ENCODE measurements around the gene STXBP4.
"Not testable (repeated sequence)": the region's sequence is repeated elsewhere in the genome, so short reads cannot be mapped to it uniquely, and the experiment has no call there.

STXBP4 gene

DNA sequence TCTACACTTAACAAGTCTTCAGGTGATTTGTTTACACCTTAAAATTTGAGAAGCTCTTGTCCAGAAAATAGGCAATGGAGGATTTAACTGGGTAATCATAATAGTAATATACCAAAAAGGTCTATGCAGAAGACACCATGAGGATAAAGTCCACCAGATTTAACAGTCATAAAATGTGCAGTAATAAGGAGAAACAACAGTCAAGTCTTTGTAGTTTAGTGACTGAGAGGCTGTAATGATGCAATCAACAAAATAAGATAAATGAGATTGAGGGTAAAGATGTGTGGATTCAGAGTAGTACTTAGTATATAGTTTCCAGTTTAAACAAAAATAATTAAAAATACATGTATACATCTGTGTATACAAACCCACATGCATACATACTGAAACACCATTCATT lies 91.2 kb downstream of the STXBP4 start:
- no peak for DNase-seq

DNA sequence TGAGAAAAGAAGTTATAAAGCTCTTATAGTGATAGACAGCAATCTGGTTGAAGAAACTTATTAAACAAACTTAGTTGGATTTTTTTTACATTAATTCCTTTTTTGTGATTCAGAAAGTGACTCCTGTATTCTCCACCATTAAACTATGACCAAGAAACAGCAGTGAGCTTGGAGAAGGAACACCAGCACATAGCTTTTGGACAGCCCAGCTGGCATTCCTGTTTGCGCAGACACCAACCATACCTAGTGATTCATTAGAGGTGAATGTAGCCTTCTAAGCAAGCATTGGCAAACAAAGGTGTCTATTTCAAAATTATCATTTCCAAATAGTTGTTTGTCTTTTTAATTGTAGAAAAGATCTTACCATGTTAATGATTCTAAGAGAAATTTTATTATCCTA lies 94.4 kb downstream of the STXBP4 start:
- no peak for DNase-seq

DNA sequence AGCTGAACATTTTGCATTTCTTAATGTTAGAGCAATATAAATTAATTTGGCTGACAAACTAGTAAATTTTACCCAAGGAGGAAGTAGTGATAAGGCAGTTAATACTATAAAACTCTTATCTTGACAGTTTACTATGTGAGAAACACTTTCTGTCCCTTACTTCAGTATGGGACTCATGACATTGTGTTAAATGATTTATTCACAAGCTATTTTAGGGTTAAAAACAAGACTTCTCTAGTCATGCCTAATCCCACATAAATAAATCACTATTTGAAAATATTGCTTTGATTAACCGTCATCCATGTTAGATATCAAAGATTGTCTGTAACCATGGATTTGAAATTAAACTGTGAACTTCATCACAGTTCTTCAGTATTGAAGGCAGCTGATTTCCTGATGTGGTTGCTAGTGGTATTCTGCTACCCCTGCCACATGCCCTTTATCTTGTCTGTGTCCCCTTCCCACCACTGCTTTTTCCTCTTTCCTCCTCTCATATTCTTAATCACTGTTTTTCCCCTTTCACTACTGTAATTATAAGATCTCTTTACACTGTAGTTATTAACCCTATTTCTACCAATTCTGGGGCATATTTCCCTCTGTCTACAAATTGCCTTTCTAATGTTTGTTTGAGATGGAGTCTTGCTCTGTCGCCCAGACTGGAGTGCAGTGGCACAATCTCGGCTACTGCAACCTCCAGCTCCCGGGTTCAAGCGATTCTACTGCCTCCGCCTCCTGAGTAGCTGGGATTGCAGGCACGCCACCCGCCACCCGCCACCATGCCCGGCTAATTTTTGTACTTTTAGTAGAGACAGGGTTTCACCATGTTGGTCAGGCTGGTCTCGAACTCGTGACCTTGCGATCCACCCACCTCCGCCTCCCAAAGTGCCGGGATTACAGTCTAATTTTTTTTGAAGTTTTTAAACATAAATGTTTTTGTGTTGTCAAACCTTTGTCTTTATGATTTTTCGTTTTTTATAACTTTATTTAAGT lies 95.6 kb downstream of the STXBP4 start:
- no peak for DNase-seq

DNA sequence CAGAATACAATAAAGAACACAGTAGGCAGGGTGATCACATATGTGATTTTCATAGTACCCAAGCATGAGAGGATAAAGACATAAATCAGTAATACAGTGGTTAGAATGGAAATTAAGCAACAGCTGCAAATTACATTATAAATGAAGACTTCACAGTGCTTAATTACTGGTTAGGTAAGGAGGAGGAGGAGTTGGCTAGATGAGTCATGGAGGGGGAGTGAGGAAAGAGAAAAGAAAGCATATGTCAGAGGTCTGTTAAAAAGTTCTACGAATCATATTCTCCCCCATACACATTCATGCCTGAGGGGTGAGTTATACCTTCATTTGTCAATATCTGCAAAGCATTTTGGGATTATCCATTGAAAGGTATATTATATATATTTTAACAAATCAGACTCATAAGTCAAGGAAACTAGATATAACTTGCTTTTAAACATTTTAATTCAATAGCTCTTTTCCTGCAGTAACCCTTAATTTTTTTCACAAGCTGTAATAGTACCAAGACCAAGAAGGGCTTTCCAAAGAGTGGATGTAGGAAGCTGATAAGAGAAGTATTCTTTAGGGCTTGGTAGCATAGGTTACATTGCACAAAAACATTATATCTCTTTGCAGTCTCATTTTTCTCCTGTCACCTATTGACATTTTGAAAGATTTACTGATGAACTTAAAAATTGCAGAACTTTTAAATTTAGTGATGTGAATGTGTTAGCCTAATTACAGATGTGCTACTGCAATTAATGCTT lies 99.3 kb downstream of the STXBP4 start:
- DNase-seq: no peak

DNA sequence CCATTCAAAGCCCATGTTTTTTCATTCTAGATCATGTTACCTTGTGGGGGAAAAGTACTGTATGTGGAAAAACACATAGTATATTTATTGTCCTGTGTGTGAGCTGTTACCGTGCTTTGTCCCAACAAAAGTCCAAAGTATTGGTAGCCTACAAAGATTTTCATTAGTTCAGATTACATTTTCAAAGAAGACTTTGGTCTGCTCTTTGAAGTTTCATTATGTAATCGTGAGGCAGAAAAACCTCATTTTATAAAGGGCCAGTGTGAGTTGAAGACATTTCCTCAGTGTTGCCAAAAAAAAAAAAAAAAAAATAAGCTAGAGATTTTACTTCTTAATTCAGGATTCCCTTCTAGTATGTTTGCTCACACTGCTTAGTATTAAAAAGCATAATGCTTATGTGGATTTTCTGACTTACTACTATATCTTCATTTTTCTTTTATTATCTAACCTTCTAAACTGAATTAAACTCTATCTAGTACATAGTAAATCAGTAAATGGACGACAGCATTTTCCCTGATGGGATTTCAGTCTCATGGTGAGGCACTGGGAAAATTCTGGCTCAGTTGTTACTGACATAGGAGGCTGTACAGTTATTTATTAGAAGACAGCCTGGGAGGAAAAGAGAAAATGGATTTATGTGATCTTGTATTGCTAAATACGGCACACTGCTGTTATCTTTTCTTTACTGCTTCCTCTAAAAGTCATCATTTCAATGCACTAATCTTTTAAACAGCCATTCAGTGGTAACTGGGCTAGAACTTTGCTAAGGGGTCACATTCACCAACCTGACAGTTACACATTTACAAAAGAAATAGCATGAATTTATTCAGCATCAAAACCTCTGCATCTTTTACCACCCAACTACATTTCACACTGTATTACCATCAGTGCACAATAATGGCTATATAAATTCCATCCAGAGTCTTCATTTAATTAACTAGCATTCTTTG lies 100.6 kb downstream of the STXBP4 start:
- no peak for DNase-seq

DNA sequence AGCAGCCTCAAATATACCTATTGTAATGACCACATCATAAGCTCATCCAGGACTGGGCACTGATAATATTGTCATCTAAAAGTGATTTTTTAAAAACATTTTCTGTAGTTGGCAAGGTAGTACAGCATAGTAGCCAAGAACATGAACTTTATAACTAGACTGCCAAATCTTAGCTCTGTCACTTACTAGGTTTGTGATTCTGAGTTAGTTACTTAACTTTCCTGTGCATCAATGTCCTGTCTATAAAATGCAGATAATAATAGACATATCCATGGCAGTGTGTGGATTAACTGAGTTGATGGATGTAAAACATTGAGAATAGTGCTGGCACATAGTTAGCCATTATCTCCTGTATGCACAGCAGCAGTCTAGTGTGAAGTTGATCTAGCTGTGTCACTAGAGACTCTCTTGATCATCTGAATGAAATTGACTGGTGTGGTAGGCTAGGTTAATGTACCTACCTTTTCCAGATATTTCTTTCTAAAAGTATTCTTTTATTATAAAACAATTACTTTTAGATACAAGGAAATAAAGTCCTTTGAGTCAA lies 101.5 kb downstream of the STXBP4 start:
- no peak for DNase-seq

DNA sequence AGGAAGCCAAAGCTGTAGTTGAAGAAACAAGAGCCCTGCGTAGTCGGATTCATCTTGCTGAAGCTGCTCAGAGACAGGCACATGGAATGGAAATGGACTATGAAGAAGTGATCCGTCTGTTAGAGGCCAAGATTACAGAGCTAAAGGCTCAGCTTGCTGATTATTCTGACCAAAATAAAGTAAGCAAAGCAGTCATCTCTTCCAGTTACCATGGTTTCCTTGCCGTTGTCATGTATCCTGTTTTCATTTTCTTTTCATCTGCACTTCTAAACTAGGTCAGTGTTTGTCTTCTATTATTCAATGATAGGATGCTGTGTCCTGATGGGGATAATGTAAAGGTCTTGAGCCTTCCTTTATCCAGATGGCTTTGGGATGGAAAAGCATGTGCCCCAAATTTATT lies 104.3 kb downstream of the STXBP4 start:
- no peak for DNase-seq

DNA sequence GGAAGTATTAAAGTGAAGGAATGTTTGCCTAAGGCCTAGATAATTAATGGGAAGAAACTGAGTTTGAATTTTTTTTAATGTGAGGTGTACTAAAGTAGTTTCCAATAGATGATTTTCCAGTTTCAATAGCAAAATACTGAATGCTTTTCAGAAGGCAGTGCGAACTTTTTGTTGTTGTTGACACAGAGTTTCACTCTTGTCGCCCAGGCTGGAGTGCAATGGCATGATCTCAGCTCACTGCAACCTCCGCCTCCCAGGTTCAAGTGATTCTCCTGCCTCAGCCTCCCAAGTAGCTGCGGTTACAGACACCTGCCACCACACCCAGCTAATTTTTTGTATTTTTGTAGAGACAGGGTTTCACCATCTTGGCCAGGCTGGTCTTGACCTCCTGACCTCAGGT lies 104.9 kb downstream of the STXBP4 start:
- not testable (repeated sequence) for DNase-seq

DNA sequence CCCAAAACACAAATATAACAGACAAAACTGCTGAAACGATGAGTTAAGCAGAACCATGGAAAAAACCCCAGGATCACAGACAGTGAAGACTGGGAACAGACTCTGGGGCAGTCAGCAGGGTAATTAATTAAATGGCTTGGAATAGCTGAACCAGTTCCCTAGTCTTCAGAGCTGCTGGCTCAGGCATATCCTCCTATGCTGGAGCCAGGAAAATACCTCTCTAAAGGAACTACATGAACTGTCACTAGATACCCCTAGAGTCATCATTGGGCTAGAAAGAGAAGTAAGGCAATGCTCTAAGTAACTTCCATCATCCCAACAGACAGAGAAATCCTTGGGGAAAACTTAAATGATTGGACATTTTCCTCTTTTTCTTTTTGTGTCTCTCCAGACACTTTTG lies 113.0 kb downstream of the STXBP4 start:
- no peak for DNase-seq

DNA sequence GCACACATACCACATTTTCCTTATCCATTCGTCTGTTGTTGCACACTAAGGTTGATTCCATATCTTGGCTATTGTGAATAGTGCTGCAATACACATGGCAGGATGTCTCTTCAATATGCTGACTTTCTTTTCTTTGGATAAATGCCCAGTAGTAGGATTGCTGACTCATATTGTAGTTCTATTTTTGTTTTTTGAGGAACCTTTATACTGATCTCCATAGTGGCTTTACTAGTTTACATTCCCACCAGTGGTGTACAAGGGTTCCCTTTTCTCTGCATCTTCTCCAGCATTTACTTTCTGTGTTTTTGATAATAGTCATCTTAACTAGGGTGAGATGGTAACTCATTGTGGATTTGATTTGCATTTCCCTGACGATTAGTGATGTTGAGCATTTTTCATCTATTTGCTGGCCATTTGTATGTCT lies 118.1 kb downstream of the STXBP4 start:
- peak; percentile 84 to 94 for DNase-seq

DNA sequence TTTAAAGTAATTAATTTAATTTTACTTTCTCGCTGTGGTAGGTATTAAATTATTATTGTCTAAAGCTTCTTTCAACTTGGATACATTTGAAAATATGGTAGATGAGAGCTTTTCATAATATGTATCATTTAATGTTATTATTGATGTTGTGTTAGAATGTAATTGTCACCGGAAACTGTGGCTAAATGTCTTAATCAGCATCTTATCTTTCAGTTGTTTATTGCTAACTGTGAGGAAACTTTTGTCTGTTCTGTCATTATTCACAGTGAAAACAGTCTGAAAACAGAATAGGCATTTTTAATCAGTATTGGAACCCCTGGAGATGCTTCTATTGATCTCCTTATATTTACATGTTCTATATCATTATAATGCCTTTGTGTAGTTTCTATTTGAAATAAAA lies 120.7 kb downstream of the STXBP4 start:
- no peak for DNase-seq

DNA sequence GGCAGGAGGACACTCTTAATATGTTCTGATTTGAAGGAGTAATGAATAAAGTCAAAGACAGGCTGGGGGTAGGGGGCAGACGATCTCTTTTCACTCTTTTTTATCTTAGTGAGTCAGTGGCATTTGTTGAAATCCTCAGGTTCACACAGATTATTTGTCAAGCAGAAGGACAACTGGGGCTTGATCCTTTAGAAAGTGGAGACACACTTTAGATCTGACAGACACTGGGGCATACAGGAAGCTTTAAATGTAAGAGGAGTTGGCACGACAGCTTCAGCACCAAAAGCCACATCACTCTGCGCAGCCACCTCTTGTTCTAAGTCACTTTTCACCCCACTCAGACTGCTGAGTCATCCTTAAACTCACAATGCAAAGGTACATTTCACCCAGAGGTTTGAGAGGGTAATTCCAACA lies 121.5 kb downstream of the STXBP4 start:
- peak in 1 of 2 experiments; percentile 17 for DNase-seq

DNA sequence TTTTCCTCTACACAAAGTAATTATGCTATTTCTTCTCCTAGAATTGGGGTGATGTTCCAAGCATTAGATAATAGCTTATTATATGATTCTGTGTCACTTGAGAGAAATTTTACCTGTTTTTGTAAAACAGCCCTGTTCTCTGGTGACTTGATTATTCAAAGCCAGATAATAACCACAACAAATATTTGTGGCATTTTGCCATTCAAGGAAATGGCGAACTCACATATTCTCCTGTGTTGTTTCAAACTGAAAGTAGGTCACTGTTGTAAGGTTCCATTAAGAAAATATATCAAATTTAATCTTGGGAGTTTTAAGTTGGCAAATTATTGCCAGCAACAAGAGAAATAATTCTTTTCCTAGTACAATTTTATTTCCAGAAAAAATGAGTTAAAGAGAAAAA lies 124.8 kb downstream of the STXBP4 start:
- DNase-seq: no peak

DNA sequence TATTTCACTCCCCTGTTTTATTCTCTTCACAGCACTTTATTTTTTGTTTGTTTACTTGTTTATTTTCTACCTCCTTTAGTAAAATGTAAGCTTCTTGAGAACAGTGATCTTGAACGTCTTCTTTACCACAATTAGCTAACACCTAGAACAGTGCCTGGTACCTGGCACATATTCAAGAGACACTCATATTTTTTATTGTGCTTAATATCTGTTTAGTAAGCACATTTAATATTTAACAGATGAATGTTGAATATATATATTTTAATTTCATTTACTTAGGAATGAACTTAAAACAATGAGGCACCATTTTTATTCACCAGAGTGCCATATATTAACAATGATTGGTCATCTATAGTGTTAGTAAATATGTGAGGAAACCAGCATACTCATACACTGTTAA lies 130.2 kb downstream of the STXBP4 start:
- DNase-seq: no peak

DNA sequence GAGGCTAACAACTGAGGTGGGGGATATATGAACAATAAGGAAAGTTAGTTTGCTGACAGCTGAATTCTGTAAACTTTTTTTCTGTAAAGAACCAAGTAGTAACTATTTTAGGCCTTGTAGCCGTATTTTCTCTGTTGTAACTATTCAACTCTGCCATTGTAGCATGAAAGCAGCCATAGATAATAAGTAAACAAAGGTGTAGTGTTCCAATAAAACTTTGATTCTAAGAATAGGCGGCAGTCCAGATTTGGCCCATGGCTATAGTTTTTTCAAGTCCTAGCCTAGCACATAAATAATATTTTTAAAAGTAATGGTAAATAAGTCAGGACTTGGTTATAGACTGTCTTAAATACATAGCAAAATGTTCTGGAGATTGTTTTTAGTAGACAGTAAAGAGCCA lies 142.0 kb downstream of the STXBP4 start:
- DNase-seq: no peak

DNA sequence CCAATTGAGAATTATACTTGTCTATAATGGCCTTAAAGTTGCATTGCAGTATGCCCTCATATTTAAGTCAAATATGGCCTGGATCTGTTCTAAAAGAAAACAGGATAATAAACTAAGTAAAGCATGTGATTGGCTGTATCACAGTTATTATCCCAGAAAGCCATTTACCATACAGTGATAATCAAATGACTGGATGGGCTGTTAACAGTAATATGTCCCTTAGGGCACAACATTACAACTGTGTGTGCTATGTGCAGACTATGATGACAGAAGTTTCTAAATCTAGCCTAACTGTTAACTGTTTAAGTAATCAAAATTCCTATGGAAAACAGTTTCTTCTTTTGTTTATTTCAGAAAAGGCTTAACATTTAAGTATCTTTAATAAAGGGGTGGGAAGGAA lies 145.7 kb downstream of the STXBP4 start:
- DNase-seq: no peak

DNA sequence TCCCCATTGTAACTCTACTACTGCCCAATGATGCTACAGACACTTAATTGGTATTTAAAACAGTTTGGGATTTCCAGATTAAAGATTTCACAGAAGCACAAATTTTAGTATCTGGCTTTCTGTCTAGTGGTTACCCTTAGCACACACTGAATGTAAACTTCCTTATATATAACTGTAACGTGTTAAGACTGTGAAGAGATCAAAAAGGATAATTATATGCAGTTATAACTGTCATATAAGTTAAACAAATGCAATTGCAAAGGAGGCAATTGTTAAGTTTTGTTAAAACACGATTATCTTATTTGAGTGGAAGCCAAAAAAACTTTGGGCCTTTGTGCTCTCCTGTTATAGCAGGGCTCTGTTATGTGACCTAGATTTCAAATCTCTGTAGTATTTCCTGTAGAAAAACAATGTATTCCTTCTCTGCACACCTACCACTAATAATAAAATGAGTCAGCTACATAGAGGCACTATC lies 147.9 kb downstream of the STXBP4 start:
- no peak for DNase-seq

DNA sequence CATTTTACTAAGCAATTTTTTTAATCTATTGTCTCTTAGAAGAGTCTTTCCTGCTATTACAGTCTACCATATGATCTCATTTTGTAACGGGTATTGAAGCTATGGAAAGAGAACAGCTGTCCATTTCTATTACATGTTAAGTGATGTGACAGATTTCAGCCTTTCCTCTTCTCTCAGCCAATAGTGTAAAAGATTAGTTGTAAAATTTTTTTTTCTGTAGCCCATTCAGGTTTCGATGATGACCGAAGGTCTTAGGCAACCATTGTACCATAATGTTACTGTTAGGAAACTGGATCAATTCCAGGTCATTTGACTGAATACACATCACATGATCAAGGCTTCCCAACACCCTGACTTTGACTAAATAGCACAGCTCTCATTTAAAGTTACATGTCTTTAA lies 148.6 kb downstream of the STXBP4 start:
- no peak for DNase-seq

DNA sequence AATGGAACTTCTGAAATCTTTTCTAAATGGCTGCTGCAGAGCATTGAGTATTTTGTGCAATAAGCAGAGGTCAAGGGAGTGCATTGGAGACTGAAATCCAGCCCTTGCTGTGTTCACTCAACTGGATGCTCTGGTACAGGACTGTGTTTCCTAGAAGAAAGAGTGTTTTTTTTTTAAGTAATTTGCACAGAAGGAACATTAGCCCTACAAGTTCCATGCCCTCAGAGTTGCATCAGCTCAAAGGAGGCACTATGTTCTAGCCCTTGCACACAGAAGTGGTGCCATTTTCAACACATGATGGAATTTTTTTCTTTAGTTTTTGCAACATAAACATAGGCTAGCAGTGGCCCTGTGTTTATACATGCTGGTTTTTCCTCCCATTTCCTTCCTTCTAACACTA lies 152.1 kb downstream of the STXBP4 start:
- no peak for DNase-seq

DNA sequence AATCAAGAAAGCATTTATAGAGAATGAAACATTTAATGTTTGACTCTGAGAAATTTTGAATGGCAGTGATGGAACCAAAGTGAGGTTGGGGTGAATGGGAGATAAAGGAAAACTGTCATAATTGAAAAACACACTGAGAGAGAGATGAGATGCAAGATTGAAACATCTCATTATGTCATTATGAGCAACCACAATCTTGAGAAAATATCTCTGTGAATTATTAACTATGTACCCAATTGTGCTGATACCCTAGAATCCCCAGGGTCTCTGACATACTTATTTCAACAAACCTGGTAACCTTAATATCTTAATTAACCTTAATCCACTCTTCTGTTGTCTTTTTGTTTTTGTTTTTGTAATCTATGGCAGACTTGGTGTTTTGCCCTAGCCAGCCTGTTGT lies 152.7 kb downstream of the STXBP4 start:
- no peak for DNase-seq

DNA sequence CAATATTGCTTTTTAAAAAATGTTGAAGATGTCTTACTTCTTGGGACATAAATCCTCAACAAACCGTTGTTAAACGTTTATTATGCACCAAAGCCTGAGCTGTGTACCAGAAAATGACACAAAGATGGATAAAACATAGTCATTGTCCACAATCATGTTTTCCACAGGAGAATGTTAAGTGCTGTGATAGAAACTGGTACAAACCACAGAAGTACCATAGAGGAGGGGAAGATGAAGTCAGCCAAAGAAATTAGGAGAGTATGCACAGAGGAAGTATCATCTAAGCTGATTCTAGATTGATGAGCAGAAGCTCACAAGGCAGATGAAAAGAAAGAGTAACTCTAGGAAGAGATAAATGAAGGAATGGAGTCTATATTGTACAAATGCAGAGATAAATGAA lies 153.5 kb downstream of the STXBP4 start:
- DNase-seq: no peak

DNA sequence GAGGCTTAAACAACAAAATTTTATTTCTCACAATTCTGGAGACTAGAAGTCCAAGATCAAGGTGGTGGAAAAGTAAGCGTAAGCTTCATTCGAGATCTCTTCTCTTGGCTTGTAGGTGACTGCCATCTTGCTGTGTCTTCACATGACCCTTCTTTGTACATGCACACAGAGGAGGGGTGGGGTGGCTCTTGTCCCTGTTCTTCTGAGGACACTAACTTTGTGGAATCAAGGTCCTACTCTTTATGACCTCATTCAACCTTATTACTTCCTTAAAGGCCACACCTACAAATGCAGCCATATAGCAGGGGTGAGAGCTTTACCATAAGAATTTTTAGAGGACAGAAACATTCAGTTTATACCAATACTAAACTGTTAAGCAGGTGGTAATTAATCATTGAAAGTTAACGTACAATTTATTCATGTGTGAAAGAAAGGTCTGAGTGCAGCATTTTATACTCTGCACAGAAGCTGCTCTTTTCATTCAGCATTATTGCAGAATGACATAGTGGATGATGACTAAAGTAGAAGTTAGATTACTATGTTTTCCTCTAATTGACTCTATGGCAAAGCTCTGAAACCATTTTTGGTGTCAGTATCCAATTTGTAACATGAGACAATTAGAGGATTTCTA lies 156.3 kb downstream of the STXBP4 start:
- no peak for DNase-seq

Data from Kasumi-1 (cell line).